Karpas-422 (cell line): ENCODE measurements around the gene PAFAH1B2. TPM values are rescaled to one million over a fixed set of nuclear protein-coding genes. Genes with fewer than 3 reads are reported as not detected.

ENCODE experiments used
- DNase-seq: peaks from one replicate; pipeline ENCODE4 v3.0.0-alpha.2; 2015
- H2AFZ ChIP-seq: fragments of 200-600 bp; sonication (generic); 2 replicates; pipeline ENCODE4 v1.6.1; 2014; ENCODE audit warnings: antibody characterized with exemption, low read length, mixed read lengths
- H3K27ac ChIP-seq: fragments of 200-600 bp; sonication (generic); 2 replicates; pipeline ENCODE4 v1.5.1; 2014; ENCODE audit warnings: mild to moderate bottlenecking, low read length, moderate library complexity
- H3K27me3 ChIP-seq: fragments of 200-600 bp; sonication (generic); 2 replicates; pipeline ENCODE4 v1.6.1; 2014; ENCODE audit warnings: low read length, mixed read lengths
- H3K36me3 ChIP-seq: fragments of 200-600 bp; sonication (generic); 2 replicates; pipeline ENCODE4 v1.6.1; 2014; ENCODE audit warnings: low read length, mixed read lengths; ENCODE audit not compliant: insufficient read depth
- H3K4me1 ChIP-seq: fragments of 200-600 bp; sonication (generic); 2 replicates; pipeline ENCODE4 v1.6.1; 2014; ENCODE audit warnings: mild to moderate bottlenecking, low read length, mixed read lengths
- H3K4me2 ChIP-seq: fragments of 200-600 bp; sonication (generic); 2 replicates; pipeline ENCODE4 v1.6.1; 2014; ENCODE audit warnings: low read length, low read depth, mild to moderate bottlenecking; ENCODE audit not compliant: poor library complexity, severe bottlenecking
- H3K4me3 ChIP-seq: fragments of 200-600 bp; sonication (generic); 2 replicates; pipeline ENCODE4 v1.5.1; 2014; ENCODE audit warnings: mild to moderate bottlenecking, antibody characterized with exemption, low read length, mixed read lengths
- H3K79me2 ChIP-seq: fragments of 200-600 bp; sonication (generic); 2 replicates; pipeline ENCODE4 v1.6.1; 2014; ENCODE audit warnings: mild to moderate bottlenecking, low read length, mixed read lengths
- H3K9ac ChIP-seq: fragments of 200-600 bp; sonication (generic); 2 replicates; pipeline ENCODE4 v1.6.0; 2014; ENCODE audit warnings: low read length
- H3K9me2 ChIP-seq: fragments of 200-600 bp; sonication (generic), shearing (Covaris generic); replicated peaks from 2 replicates; pipeline ENCODE4 v1.6.0; 2014; ENCODE audit warnings: mild to moderate bottlenecking, low read length, moderate library complexity; ENCODE audit not compliant: insufficient read depth
- H3K9me3 ChIP-seq: fragments of 300-700, 200-600 bp; sonication (generic); 2 replicates; pipeline ENCODE4 v1.6.1; 2014; ENCODE audit warnings: low read length, mixed read lengths
- H4K20me1 ChIP-seq: fragments of 200-600 bp; sonication (generic); 2 replicates; pipeline ENCODE4 v1.6.1; 2014; ENCODE audit warnings: mild to moderate bottlenecking, antibody characterized with exemption, low read length, low read depth; ENCODE audit not compliant: insufficient read depth
- total RNA-seq: library from RNA; depleted of rRNA; stranded (reverse); fragments of >200 nt; shearing (Covaris generic); gene quantifications from 2 replicates; pipeline ENCODE4 v1.2.3, GENCODE V29; 2014; ENCODE audit warnings: low replicate concordance

PAFAH1B2 gene
- total RNA-seq, 1 experiment from 2014 or later = 20.6 TPM

DNA sequence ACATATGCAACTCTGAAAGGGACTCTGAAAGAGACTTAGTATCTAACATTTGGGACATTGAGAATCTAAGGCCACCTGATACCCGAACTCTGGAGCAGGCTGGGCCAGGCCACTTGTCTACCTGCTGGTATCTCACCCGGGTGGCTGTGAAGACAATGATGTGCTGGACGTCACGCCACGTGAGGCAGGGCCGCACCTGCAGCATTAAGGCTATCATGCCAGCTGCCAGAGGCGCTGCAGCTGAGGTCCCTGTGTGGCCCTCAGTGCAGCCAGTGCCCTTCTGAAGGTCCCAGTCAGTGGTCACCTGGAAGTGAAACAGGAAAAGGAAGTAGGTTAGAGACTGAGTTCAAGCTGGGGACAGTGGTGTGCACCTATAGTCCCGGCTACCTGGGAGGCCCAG, 75.4 kb downstream of the PAFAH1B2 start:
- H3K4me3 ChIP-seq = no peak overlapping the region
- H3K79me2 ChIP-seq = no peaks in the 10 kb centered on the region
- no peak overlapping the region for H3K27ac ChIP-seq
- no peak overlapping the region for H2AFZ ChIP-seq
- no peaks in the 10 kb centered on the region for H3K36me3 ChIP-seq
- H3K4me1 ChIP-seq = no peaks in the 10 kb centered on the region
- no peaks in the 10 kb centered on the region for H3K9me3 ChIP-seq
- no peak for DNase-seq
- no peak overlapping the region for H3K9ac ChIP-seq
- H3K4me2 ChIP-seq = no peak overlapping the region
- H4K20me1 ChIP-seq = no peaks in the 10 kb centered on the region
- H3K27me3 ChIP-seq = no peaks in the 10 kb centered on the region
- H3K9me2 ChIP-seq = no peaks in the 10 kb centered on the region

DNA sequence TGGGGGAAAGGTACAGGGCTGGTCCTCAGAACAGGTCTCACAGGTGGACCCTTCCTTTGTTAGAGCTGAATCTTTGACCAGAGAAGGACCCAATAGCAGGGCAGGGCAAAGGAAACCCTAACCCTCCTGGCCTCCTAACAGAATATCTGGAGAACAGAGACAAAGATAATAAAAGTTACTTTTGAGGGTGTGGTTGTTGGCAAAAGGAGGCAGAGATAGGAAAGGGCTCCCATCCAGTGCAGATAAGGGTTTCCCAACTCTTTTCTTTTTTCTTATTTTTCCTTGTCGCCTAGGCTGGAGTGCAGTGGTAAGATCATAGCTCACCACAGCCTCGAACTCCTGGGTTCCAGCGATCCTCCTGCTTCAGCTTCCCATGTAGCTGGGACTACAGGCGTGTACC, 75.9 kb downstream of the PAFAH1B2 start:
- Histone ChIP-seq H3K27ac (no peak overlapping the region), H3K9ac (no peak overlapping the region), H3K79me2 (no peaks in the 10 kb centered on the region), H3K9me3 (no peaks in the 10 kb centered on the region), H3K4me1 (no peaks in the 10 kb centered on the region), H4K20me1 (no peaks in the 10 kb centered on the region), H3K36me3 (no peaks in the 10 kb centered on the region), H3K27me3 (no peaks in the 10 kb centered on the region), H3K9me2 (no peaks in the 10 kb centered on the region), H2AFZ (no peak overlapping the region), H3K4me3 (no peak overlapping the region), H3K4me2 (no peak overlapping the region)
- DNase-seq = no peak

DNA sequence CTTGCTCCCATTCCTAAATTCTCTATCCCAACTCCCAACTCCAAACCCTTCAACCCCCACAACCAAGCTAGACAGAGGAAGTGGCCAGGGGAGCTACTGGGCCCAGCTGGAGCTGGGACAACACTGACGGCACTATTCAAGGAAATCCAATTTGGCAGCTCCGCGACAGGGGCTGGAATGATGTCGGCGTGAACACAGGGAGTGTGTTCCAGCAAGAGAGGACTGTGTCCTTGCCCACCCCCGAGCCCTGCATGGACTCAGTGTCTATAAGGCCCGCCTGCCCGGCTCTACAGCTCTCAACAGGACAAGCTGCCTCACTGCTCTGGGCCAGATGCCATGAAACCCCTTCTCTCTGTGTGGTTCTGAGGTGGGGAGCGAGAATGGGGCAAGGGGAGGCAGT, 76.5 kb downstream of the PAFAH1B2 start:
- Histone ChIP-seq H4K20me1 (no peaks in the 10 kb centered on the region), H3K36me3 (no peaks in the 10 kb centered on the region), H3K4me2 (no peak overlapping the region), H2AFZ (no peak overlapping the region), H3K27ac (no peak overlapping the region), H3K9me2 (no peaks in the 10 kb centered on the region), H3K27me3 (no peaks in the 10 kb centered on the region), H3K9ac (no peak overlapping the region), H3K79me2 (no peaks in the 10 kb centered on the region), H3K4me3 (no peak overlapping the region), H3K9me3 (no peaks in the 10 kb centered on the region), H3K4me1 (no peaks in the 10 kb centered on the region)
- no peak for DNase-seq

DNA sequence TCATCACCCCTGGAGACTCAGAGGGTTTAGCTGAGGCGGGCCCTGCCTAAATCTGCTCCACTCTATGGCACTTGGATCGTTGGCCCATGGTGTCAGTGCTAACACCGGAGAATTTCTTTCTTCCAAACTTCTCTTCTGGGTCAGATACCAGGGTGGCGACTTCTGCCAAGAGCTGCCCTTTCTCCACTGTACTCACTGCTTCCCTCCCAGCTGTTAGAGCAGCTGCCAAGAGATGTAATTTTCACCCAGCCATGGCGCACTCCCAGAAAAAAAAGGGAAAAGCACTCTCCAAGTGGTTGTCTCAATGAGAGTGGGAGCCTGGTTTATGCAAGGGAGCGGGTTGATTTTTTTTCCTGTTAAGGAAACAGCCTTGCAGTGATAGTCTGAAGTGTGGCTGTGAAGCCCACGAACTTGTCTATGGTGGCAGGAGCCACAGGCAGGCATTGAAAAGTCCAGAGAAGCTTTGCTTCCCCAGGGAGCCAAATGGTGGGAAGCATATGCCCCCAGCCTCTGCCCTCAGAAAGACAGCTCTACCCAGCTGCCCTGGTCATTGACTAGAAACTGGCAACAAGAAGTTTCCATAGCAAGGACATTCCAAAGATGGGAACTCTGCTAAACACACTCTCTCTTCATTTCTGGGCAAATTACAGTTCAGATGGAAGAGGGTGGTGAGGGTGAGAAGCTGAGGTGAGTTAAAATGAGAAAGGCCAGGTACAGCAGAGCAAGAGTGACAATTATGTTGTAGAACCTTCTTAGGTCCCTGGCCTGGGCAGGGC, 77.1 kb downstream of the PAFAH1B2 start:
- Histone ChIP-seq H3K79me2 (no peaks in the 10 kb centered on the region), H3K27ac (no peak overlapping the region), H4K20me1 (no peaks in the 10 kb centered on the region), H2AFZ (no peak overlapping the region), H3K4me3 (no peak overlapping the region), H3K4me2 (no peak overlapping the region), H3K4me1 (no peaks in the 10 kb centered on the region), H3K36me3 (no peaks in the 10 kb centered on the region), H3K9ac (no peak overlapping the region), H3K27me3 (no peaks in the 10 kb centered on the region), H3K9me3 (no peaks in the 10 kb centered on the region), H3K9me2 (no peaks in the 10 kb centered on the region)
- no peak for DNase-seq

DNA sequence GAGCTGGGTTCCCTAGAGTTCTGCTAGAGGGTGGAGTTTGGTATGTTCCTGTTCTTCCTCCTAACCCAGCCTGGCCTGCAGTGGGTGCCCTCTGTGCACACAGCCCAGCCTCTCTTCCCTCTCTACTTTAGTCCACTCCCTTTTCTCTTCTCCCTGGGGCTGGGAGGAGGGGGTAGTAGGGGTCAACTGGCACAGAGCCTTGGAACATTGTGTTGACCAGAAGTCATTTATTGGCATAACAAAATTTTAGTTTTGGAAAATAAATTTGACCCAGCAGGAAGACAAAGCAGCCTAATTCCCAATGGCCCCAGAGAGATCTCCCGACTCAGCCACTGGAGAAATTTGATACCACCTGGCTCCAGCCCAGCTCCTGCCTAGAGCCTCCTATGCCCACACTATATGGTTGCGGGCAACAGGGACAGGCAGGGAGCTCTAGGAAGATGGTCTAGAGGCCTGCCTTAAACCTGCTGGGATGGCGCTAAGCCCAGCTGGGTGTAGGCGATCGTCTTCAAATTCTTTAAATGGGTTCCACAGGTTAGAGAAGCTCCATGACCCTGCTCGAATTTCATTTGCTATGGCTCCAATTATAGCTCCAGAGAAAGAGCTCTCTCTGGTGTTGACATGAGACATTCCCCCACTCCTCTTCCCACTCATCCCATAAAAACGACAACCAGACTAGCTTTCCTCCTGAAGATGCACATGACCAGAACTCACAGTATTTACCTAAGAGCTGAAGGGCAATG, 77.9 kb downstream of the PAFAH1B2 start:
- no peaks in the 10 kb centered on the region for H3K4me1 ChIP-seq
- no peak overlapping the region for H3K9ac ChIP-seq
- H3K4me2 ChIP-seq = no peak overlapping the region
- no peaks in the 10 kb centered on the region for H3K27me3 ChIP-seq
- H2AFZ ChIP-seq = no peak overlapping the region
- no peak overlapping the region for H3K27ac ChIP-seq
- no peaks in the 10 kb centered on the region for H3K79me2 ChIP-seq
- no peaks in the 10 kb centered on the region for H3K9me3 ChIP-seq
- no peak for DNase-seq
- H3K4me3 ChIP-seq = no peak overlapping the region
- H4K20me1 ChIP-seq = no peaks in the 10 kb centered on the region
- no peaks in the 10 kb centered on the region for H3K9me2 ChIP-seq
- H3K36me3 ChIP-seq = no peaks in the 10 kb centered on the region

DNA sequence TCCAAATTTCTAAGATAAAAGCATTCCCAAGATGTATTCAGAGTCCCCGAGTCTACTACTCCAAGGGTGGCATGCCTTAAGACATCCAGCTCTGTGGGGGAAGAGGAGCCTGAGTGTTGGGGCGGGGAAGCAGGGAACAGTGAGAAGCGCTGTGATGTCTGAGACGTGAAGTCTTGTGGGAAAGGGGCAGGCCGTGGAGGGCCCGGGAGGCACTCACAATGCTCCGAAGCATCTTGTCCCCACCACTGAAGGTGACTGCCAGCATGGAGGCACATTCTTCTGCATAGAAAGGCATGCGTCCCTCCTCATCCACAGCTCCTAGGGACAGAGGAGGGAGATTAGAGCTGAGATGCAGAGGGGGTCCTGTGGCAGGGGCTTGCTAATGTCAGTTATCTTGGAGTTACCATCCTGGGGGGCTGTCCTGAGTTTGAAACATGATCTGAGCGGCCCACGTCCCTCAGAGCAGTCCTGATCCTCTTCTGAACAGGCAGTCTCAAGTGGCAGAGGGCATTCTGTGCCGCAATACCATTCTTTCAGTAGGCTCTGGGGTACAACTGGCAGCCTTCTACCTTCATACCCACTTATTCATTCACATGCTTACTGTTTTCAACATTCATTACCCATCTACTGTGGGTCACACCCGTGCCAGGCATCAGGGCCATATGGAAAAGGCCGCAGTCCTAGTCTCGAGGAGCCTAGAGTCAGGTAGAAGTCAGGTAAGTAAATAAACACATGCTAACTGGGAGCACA, 79.1 kb downstream of the PAFAH1B2 start:
- no peaks in the 10 kb centered on the region for H3K9me3 ChIP-seq
- H3K27me3 ChIP-seq = no peaks in the 10 kb centered on the region
- no peaks in the 10 kb centered on the region for H4K20me1 ChIP-seq
- no peak overlapping the region for H3K4me2 ChIP-seq
- no peaks in the 10 kb centered on the region for H3K9me2 ChIP-seq
- no peak overlapping the region for H2AFZ ChIP-seq
- no peaks in the 10 kb centered on the region for H3K79me2 ChIP-seq
- no peak overlapping the region for H3K27ac ChIP-seq
- DNase-seq = no peak
- H3K4me3 ChIP-seq = no peak overlapping the region
- no peak overlapping the region for H3K9ac ChIP-seq
- no peaks in the 10 kb centered on the region for H3K4me1 ChIP-seq
- no peaks in the 10 kb centered on the region for H3K36me3 ChIP-seq

DNA sequence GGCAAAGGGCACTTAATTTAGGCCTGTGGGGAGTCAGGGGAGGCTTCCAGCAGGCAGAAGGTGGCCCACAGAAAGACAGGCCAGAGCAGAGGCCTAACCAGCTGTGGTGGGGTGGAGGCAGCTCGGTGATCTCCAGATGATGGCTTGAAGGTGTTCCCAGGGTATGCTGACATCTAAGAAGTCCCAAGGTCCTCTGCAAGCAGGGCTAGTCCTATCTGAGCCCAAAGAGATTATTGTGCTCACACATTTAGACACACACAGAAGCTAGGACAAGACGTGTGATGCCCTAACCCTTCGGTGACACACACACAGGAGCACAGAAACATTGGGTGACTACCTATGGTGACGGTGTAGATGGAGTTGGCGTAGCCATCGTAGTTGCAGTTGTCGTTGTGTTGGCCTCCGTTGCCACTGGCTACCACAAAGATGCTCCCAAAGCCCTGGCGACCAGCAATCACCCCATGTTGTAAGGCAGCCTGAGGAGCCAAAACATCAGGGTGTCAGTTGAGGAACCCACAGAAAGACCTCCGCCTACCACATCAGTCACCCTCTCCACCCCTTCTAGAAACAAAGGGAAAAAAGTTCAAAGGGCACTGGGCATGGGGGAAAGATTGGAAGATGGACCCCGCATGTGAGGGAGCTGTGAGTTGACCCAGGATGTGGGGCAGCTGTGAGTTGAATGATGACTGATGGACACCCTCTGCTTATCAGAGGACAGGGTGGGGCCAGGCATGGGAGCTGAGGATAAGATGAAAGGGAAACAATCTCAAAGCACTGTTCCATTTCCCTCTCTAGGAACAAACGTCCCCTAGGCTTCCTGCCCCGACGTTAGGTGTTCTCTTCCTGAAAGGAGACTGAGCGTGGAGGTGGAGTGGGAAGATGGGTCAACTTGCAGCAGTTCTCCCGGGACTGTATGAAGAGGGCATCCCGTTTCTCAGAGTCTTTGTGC, 79.9 kb downstream of the PAFAH1B2 start:
- Histone ChIP-seq H3K27ac (no peak overlapping the region), H3K9ac (no peak overlapping the region), H3K4me2 (no peak overlapping the region), H2AFZ (no peak overlapping the region), H3K27me3 (no peaks in the 10 kb centered on the region), H3K36me3 (no peaks in the 10 kb centered on the region), H4K20me1 (no peaks in the 10 kb centered on the region), H3K79me2 (no peaks in the 10 kb centered on the region), H3K4me3 (no peak overlapping the region), H3K9me2 (no peaks in the 10 kb centered on the region), H3K9me3 (no peaks in the 10 kb centered on the region), H3K4me1 (no peaks in the 10 kb centered on the region)
- no peak for DNase-seq
